CD4-positive, alpha-beta T cell (primary cell): ENCODE results near the gene BCHE. TPM values are rescaled to one million over a fixed set of nuclear protein-coding genes. Genes with fewer than 3 reads are reported as not detected.

Source experiments
- ATAC-seq: fragments of 200-7000 bp; cut with Tn5 transposase; one replicate; pipeline ENCODE4 v1.10.0; 2022; ENCODE audit warnings: mild to moderate bottlenecking; ENCODE audit not compliant: poor library complexity
- CTCF ChIA-PET: fragments of 350-600 bp; sonication (Branson Sonifier 250); formaldehyde crosslinking; loops from one replicate; lab custom pipeline; 2021; ENCODE audit warnings: antibody characterized with exemption, inconsistent platforms; lab: Charles Lee
- POLR2A ChIA-PET: fragments of 350-600 bp; sonication (Branson Sonifier 250); formaldehyde crosslinking; loops from one replicate; lab custom pipeline; 2021; ENCODE audit warnings: antibody characterized with exemption, inconsistent platforms; lab: Charles Lee
- DNase-seq, 14 experiments: peaks; one replicate each; pipeline ENCODE4 v3.0.0-alpha.2; 2013 to 2020; ENCODE audit warnings: mixed read lengths in 2 of 14
- H3K27ac ChIP-seq, 2 donors: one replicate each; pipeline versions ENCODE4 v1.5.1 to v1.7.0; 2013; ENCODE audit warnings: low read length in 2 of 2, low read depth in 1 of 2, mild to moderate bottlenecking in 1 of 2
- H3K27me3 ChIP-seq, 2 experiments: 1 replicate in 1 of 2; 2 replicates in 1 of 2; pipeline versions ENCODE4 v1.6.1 to v1.7.0; 2013; ENCODE audit warnings: low read length in 2 of 2, control low read depth in 1 of 2, mild to moderate bottlenecking in 1 of 2, moderate library complexity in 1 of 2; ENCODE audit not compliant: insufficient read depth in 2 of 2, control insufficient read depth in 1 of 2
- H3K36me3 ChIP-seq: one replicate; pipeline ENCODE4 v1.6.1; 2013; ENCODE audit warnings: low read length, control low read depth; ENCODE audit not compliant: insufficient read depth
- H3K4me1 ChIP-seq: one replicate; pipeline ENCODE4 v1.6.1; 2013; ENCODE audit warnings: low read length, control low read depth; ENCODE audit not compliant: insufficient read depth
- H3K4me3 ChIP-seq: one replicate; pipeline ENCODE4 v1.5.1; 2013; ENCODE audit warnings: mild to moderate bottlenecking, low read length, moderate library complexity
- H3K9me3 ChIP-seq, 2 experiments: 1 replicate in 1 of 2; 2 replicates in 1 of 2; pipeline versions ENCODE4 v1.6.1 to v1.7.0; 2013; ENCODE audit warnings: low read length in 2 of 2, mild to moderate bottlenecking in 2 of 2, control low read depth in 1 of 2, moderate library complexity in 1 of 2; ENCODE audit not compliant: control insufficient read depth in 1 of 2, insufficient read depth in 1 of 2
- H3K27ac Mint-ChIP-seq: one replicate; pipeline ENCODE4 v1.8.0; 2020; ENCODE audit warnings: mixed read lengths
- H3K27me3 Mint-ChIP-seq: one replicate; pipeline ENCODE4 v1.8.0; 2021; ENCODE audit warnings: mixed read lengths
- H3K36me3 Mint-ChIP-seq: one replicate; pipeline ENCODE4 v1.8.0; 2021; ENCODE audit warnings: low read depth, mixed read lengths
- H3K4me1 Mint-ChIP-seq: one replicate; pipeline ENCODE4 v1.8.0; 2021; ENCODE audit warnings: low read depth, mixed read lengths
- H3K4me3 Mint-ChIP-seq: one replicate; pipeline ENCODE4 v1.8.0; 2020; ENCODE audit warnings: mild to moderate bottlenecking, mixed read lengths
- H3K9me3 Mint-ChIP-seq: one replicate; pipeline ENCODE4 v1.8.0; 2020; ENCODE audit warnings: mixed read lengths
- CTCF ChIP-seq: fragments of 200-600 bp; IDR thresholded peaks from one replicate; pipeline ENCODE4 v1.8.0; 2022; ENCODE audit warnings: antibody characterized with exemption, mild to moderate bottlenecking
- intact Hi-C, 2 experiments: fragments of 100-400 bp; cut with DNase I in 1 of 2; cut with micrococcal nuclease in 1 of 2; formaldehyde crosslinking; loops; one replicate each; pipeline versions ENCODE4 v1.15.1 to v1.9.0; 2023 to 2025; cut with DNase I, micrococcal nuclease
- total RNA-seq, 174 experiments: library from RNA in 2 of 174; stranded (reverse) in 2 of 174; gene quantifications; one replicate each; pipeline ENCODE4 v1.2.3 and lab custom pipeline; 2021 to 2026

The BCHE gene
- total RNA-seq, 2 experiments from 2014 or later = not detected

DNA sequence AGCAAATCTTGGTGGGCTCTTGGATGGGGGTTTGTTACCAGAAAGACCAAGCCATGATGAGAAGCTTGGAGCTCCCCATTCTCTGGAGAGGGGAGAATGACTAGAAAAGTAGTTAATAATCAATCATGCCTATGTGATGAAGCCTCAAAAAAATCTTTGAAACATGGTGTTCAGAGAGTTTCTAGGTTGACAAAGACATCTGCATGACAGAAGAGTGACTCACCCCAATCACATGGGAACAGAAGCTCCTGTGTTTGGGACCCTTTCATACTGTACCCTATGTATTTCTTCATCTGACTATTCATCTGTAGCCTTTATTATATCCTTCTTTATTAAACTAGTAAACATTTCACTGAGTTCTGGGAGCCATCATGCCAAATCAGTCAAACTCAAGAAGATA, 87.4 kb downstream of the BCHE start:
- CTCF ChIA-PET = no interaction called here
- no peak for ATAC-seq

GRCh38 chr3:165749241-165749640, 88.0 kb downstream of the BCHE start:
- CTCF ChIA-PET = no interaction called here
- ATAC-seq = no peak
- POLR2A ChIA-PET = no interaction called here
- Mint-ChIP-seq H3K9me3 (peaks cover 5% of the 10 kb centered on the region), H3K27ac (no peak overlapping the region), H3K27me3 (no peaks in the 10 kb centered on the region), H3K36me3 (no peaks in the 10 kb centered on the region), H3K4me1 (no peaks in the 10 kb centered on the region), H3K4me3 (no peak overlapping the region)
- intact Hi-C loops = no loop called here
- H3K27me3 ChIP-seq = no peaks in the 10 kb centered on the region
- H3K4me3 ChIP-seq = no peak overlapping the region
- H3K4me1 ChIP-seq = no peaks in the 10 kb centered on the region
- TF ChIP-seq CTCF = no peak
- H3K36me3 ChIP-seq = no peaks in the 10 kb centered on the region
- H3K27ac ChIP-seq = no peak overlapping the region
- DNase-seq = no peak
- H3K9me3 ChIP-seq = peaks cover 0 to 9% of the 10 kb centered on the region in 2 experiments

More for the DNA sequence above, 87.4 kb downstream of the BCHE start:
- Histone ChIP-seq H3K27me3 (no peaks in the 10 kb centered on the region), H3K36me3 (no peaks in the 10 kb centered on the region), H3K27ac (no peak overlapping the region), H3K4me1 (no peaks in the 10 kb centered on the region), H3K9me3 (peaks cover 0 to 9% of the 10 kb centered on the region in 2 experiments), H3K4me3 (no peak overlapping the region)
- intact Hi-C loops = no loop called here
- TF ChIP-seq CTCF = no peak
- POLR2A ChIA-PET = no interaction called here
- H3K27ac Mint-ChIP-seq = no peak overlapping the region
- peaks cover 5% of the 10 kb centered on the region for H3K9me3 Mint-ChIP-seq
- H3K36me3 Mint-ChIP-seq = no peaks in the 10 kb centered on the region
- no peaks in the 10 kb centered on the region for H3K4me1 Mint-ChIP-seq
- no peak overlapping the region for H3K4me3 Mint-ChIP-seq
- DNase-seq = no peak
- no peaks in the 10 kb centered on the region for H3K27me3 Mint-ChIP-seq

DNA sequence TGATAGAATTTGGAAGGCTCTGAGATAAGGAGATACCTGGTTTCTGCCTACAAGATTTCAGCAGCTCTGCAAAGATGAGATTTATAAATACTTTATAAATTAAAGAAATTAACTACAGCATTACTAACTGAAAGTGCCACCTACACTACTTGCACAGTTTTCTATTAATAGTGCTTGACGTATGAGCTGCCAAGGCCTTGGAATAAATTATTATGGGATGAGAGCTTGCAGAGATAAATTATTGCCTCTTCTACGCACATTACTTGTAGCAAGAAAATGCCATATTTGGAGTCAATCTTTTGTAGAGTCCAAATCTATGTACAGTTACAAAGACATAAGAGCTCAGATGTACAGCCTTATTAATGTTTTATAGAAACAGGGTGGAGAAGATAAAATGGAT, 89.1 kb downstream of the BCHE start:
- POLR2A ChIA-PET = no interaction called here
- intact Hi-C loops = no loop called here

More for the DNA sequence above, 89.1 kb downstream of the BCHE start:
- H3K4me3 ChIP-seq = no peak overlapping the region
- H3K36me3 Mint-ChIP-seq = no peaks in the 10 kb centered on the region
- peaks cover 0 to 9% of the 10 kb centered on the region in 2 experiments for H3K9me3 ChIP-seq
- no peak overlapping the region for H3K27ac Mint-ChIP-seq
- CTCF ChIA-PET = no interaction called here
- no peak for ATAC-seq
- H3K4me1 Mint-ChIP-seq = no peaks in the 10 kb centered on the region
- H3K27ac ChIP-seq = no peak overlapping the region
- no peaks in the 10 kb centered on the region for H3K27me3 ChIP-seq
- TF ChIP-seq CTCF = no peak
- H3K27me3 Mint-ChIP-seq = no peaks in the 10 kb centered on the region
- H3K4me1 ChIP-seq = no peaks in the 10 kb centered on the region
- no peak overlapping the region for H3K4me3 Mint-ChIP-seq
- H3K9me3 Mint-ChIP-seq = peaks cover 5% of the 10 kb centered on the region
- no peak for DNase-seq
- H3K36me3 ChIP-seq = no peaks in the 10 kb centered on the region
